Fibroblast of gingiva (primary cell): ENCODE results near the gene NUDT16L1.
A peak's percentile ranks its signal among the peaks of the same experiment; 100 is the strongest.
"Not testable (repeated sequence)": the region's sequence is repeated elsewhere in the genome, so short reads cannot be mapped to it uniquely, and the experiment has no call there.

Experiments
- DNase-seq: peaks from one replicate; pipeline ENCODE4 v3.0.0-alpha.2; 2011; ENCODE audit warnings: low read depth

NUDT16L1 gene

DNA sequence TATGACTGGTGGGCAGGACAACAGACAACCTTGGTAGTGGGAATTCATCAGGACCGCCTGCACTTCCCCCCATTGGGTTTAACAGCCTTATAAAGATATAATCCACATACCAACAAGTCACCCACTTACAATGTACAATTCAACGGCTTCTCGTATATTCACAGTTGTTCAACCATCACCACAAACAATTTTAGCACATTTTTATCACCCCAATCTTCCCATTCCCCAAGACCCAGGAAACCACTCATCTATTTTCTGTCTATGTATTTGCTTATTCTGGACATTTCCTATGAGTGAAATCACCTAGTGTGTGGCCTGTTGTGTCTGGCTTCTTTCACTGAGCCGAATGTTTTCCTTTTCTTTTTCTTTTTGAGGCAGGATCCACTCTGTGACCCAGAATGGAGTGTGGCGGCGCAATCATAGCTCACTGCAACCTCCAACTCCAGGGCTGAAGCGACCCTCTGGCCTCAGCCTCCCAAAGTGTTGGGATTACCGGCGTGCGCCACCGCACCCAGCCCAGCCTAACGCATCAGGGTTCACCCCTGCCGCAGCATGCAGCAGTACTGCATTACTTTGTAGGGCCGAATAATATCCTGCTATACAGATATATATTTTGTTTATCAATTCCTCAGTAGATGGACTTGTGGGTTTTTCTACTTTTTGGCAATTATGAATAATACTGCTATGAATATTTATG lies 29.9 kb downstream of the NUDT16L1 start:
- DNase-seq = no peak

DNA sequence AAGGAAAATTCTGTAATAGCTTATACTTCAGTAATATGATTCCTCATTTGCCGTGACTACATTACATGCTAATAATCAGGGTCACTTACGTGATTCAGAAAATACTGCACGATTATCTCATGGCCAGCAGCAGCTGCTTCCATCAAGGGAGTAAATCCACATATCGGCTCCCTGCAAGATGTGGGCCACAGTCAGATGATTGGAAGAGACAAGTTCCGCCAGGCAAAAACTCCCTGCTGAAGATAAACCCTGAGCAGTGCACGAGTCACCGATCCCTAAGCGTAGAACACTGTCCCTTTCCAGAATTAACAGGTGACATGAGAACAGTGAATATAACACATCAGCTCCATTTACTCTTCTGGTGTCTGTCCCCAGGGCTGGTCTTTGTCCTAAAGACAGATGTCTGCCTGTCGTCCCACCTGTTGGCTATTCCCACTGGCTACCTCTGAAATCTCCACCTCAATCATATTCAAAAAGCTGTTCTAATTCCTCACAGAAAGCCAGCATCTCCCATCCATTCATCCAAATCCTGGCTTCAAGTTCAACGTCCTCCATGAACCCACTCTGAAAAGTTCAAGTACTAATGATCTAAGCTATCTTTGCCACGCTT lies 31.4 kb downstream of the NUDT16L1 start:
- no peak for DNase-seq

DNA sequence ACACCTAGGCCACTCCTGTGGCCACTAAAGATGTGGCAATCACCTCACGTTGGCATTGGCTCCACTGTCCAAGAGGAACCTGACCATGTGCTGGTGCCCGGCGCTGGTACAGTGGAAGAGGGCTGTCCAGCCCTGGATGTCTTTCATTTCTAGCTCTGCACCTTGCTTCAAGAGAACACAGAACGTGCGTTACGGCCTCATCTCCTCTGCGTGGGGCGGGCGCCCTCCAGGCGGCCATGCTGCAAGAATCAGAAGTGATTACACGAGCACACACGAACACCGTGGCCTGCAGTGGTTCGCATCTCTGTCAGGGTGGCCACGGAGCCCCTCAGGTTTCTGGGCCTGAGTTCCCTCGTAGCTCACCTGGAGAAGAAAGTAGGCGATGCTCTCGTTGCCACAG lies 33.3 kb downstream of the NUDT16L1 start:
- no peak for DNase-seq

DNA sequence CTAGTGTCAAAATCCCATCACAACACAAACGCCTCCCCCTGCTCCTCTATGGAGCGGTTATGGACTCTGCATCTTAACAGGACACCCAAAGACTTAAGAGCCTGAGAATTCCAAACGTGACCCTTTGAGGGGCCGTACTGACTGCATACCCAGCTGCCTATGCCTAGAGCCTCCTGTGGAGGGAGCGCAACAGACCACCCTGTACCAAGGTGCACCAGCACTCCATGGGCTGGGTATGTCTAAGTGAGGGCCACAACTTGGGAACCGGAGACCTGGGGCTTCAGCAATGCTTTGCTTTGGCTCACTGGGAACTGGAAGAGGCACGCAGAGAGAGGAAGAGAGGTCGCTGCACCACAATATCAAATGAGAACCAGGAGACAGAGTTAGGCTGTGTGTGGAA lies 35.3 kb downstream of the NUDT16L1 start:
- no peak for DNase-seq

DNA sequence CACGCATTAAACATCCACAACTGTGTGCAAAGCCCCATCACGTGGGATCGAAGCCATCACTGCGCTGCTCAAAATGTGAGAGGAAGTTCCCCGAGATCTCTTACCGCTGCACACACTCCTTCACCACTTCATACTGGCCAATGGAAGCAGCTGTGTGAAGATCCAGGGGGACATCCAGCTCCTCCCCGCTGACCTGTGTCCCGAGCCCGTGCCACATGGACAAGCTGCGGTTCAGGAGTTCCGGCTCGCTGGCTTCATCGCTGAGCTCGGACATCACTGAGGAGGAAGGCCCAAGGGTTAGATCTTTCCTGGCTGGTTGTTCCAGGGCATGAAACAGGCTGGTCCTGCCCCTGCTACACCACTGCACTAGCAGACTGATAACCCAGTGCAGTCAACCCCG lies 36.5 kb downstream of the NUDT16L1 start:
- DNase-seq = no peak

DNA sequence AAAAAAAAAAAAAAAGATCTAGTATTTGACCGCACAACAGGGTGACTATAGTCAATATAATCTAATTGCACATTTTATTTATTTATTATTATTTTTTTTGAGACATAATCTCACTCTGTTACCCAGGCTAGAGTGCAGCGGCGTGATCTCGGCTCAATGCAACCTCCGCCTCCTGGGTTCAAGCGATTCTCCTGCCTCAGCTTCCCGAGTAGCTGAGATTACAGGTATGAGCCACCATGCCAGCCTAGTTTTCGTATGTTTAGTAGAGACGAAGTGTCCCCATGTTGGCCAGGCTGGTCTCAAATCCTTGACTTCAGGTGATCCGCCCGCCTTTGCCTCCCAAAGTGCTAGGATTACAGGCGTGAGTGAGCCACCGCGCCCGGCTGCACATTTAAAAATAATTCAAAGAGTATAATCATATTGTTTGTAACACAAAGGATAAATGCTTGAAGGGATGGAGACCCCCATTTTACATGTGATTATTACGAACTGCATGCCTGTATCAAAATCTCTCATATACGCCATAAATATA lies 39.9 kb downstream of the NUDT16L1 start:
- no peak for DNase-seq

DNA sequence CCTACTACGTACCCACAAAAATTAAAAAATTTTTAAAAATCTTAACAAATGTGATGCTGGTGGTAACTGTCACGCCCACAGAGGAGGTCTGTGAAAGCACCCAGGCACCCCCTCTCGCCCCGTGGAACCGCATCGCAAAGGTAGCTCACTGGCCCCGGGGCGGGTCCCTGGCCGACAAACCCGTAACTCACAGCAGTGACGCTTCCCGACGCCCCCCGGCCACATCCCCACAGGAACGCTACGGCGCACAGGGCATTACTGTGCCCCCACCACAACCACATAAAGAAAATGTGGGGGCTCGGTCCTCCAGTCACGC lies 40.3 kb downstream of the NUDT16L1 start:
- DNase-seq = no peak

DNA sequence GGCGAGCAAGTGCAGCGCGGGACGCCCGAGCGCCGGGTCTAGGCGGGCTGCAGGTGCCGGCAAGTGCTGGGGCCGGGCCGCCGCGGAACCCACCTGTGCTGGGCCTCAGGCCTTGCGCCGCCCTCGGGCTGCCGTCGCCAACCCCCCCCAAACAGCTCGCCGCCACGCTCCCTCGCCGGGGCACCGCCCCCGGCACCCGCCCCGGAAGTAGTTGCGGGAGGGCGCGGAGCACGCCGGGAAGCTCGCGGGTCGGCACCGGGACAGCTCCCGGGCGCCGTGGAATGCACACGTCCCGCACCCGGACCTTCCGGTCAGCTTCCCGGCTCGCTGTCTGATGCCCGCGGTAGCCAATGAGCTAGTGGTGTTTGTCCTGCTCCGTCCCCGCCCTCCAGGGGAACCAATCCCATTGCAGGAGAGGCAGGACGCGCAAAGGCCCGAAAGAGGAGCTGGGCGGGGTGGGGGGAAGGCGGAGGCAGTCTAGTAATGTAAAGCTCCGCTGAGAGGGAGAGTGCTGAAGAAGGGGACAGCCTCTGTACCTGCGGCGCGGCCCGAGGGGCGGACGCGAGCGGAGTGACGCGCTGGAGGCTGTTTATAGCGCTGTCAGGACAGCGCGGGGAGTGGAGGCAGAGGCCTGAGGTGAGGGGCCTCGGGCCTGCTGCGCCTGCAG lies 40.8 kb downstream of the NUDT16L1 start, which contains the start of the genes ANKS3 and DNAAF8:
ANKS3 (minus strand) TSS at position 209 of the 667 bp plus-strand sequence. CDS start 4,122 bp downstream, outside the sequence.
DNAAF8 (plus strand) TSS at position 475 of the 667 bp plus-strand sequence. CDS start 1,978 bp downstream, outside the sequence.
- peak; percentile 98 for DNase-seq

DNA sequence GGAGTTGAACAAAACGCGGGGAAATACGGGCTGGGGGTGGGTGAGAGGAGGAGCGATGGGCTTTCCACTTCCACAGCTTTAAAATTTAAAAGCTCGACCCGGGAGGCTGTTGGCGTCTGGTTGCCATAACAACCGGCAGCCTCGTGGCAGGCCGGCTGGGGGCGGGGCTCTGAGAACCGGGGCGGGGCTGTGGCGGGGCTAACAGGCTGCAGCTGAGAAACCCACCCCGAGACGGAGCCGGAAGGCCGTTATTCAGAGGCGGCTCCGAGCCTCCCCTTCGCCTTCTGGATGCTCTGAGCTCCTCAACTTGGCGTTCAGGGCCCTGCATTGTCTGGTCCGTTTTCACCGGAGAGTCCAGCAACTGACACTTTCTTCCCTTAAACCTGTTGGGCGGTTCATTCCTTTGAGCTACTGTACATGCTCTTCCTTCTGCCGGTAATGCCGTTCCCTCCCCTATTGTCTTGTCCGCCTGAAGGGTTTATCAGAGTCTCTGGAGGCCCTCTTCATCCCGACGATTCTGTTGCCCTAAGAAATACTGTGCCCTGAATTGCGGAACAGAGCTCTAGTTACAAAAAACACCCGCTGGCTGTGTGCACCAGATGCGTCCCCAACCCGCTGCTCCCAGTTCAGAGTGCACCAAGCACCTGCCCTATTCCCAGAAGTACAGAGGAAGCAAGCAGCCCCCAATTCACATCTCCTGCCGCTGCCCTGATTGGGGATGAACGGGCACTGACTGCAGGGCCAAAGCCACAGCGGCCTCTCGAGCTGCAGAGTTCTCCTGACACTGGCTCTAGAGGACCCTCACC lies 41.6 kb downstream of the NUDT16L1 start:
- peak; percentile 74 for DNase-seq

DNA sequence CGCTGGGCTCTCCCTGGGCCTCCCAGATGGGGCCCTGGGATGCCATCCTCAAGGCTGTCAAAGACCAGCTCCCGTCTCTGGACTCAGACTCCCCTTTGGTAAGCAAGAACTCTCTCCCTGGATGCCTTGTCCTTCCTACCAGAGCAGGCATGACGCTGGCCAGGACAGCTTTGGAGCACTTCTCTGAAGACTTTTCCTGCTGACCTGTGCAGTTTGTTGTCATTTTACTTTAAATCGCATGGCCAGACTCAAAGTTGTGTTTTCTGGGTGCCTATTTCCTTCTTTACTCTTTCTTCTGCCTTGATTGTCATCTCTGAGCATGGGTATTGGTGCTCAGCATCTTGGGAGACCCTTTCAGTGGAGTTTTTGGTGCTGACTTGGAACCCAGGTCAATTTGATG lies 43.2 kb downstream of the NUDT16L1 start:
- no peak for DNase-seq

DNA sequence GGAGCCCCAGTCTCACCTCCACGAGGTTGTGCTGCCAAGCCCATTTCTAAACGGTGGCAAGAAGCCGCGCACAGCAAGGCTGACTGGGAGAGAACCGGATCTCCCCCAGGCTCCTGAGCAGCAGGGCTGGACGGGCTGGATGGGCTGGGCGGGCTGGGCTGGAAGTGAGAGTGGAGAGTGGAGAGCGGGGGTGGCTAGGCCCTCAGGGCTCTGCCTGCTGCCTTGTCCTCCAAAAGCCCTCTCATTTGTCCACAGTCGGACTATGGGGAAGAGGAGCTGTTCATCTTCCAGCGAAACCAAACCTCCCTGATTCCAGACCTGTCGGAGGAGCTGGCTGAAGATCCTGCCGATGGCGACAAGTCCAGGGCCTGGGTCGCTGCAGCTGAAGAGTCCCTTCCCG lies 44.2 kb downstream of the NUDT16L1 start:
- DNase-seq = no peak

DNA sequence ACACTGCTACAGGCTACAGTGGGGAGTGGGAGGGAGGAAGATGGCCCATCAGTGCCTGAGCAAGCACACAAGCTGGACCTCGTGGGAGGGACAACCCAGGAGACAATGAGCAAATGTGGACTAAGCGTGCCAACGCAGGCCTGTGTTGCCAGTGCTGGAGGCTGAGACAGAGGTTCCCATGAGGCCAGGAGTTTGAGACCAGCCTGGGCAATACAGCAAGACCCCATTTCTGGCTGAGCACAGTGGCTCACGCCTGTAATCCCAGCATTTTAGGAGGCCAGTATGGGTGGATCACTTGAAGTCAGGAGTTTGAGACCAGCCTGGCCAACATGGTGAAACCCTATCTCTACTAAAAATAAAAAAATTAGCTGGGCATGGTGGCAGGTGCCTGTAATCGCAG lies 45.0 kb downstream of the NUDT16L1 start:
- DNase-seq = not testable (repeated sequence)

DNA sequence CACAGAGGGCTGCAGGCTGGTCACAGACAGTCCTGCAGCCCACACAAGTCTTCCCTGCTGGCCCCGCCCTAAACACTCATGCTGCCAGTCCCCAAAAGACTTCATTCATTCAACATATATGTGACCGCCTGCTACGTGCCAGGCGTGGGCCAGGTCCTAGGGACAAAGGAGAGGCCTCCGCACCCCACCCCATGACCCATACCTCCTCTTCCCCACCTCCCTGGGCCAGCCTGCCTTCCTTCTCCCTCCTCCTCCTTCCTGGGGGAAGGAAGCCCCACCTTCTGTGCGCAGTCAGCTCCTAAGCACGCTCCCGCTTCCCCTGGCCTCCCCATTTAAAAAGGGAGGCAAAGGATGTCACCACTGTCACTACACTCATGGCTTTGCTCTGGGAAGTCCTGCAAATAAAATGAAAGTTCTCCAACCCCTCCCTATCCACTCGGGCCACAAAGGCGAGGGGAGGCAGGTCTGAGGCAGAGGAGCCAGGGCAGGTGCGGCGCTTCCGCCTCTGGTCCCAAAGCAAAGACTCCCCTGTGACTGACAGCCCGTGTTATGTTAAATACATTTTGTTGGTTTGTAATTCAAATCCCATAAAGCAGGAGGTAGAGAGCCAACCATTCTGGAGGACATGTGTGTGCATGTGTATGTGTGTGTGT lies 50.0 kb downstream of the NUDT16L1 start:
- DNase-seq = no peak

DNA sequence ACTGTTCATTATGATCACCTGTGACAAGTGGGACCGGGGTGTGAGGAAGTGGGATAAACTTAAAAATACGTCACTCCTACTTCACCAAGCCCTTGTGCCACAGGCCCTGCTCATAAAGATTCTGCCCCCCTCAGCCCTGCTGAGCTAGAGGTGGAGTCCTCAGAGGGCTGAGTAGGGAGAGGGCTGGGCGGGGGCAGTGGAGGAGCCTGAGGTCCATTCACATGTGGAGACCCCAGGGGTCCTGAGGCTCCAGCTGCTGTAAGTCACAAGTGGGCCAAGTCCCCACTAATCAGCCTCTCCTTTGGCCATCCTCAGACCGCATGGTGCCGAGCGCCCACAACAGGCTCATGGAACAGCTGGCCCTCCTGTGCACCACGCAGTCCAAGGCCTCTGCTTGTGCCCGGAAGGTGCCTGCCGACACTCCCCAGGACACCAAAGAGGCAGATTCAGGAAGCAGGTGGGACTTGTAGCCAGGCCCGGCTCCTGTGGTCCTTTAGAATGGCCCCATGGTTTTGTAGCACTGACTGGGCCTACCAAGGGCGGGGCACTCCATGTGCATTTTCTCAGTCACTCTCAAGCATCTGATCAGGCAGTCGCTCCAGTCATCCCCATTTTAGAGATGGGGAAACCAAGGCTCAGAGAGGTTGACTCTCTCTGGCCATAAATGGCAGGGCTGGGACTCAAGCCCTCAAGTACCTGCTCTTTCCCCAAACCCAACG lies 51.4 kb downstream of the NUDT16L1 start:
- DNase-seq = no peak

DNA sequence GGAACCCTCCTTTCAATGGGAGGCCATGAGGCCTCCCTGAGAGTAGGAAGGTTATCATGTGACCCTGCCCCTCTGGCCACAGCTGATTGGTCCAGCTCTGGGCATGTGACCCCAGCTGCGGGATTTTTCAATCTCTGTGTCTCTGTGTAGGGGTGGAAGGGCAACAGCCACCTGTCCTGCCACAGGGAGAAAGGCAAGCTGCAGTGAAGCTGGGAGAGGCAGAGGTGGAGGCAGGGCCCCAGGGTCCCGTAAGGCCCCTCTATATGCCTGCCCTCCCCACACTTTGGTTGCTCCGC lies 51.9 kb downstream of the NUDT16L1 start:
- no peak for DNase-seq
